ENCODE results near the gene KRTAP20-3. TPM values are rescaled to one million over a fixed set of nuclear protein-coding genes. Genes with fewer than 3 reads are reported as not detected.

KRTAP20-3 gene
- total RNA-seq, 5 donors from 2014 or later (not counting 1 experiment from before 2014, with no cell fraction given), result not detected

GRCh38 chr21:30672985-30673650 is 30.5 kb downstream of the KRTAP20-3 start:
- H3K4me1 ChIP-seq (ENCODE audit: control insufficient read depth in 1 of 2, extremely low read depth in 1 of 2, insufficient read depth in 2 of 2, low read length in 2 of 2), result no peaks in the 10 kb centered on the region
- no peaks in the 10 kb centered on the region for H3K27me3 ChIP-seq (replicated peaks in 1 of 2; ENCODE audit: control insufficient read depth in 2 of 2, extremely low read depth in 1 of 2, insufficient read depth in 2 of 2, low read length in 1 of 2)
- POLR2A ChIA-PET, result no interaction called here
- Mint-ChIP-seq H3K36me3 (no peaks in the 10 kb centered on the region), H3K27me3 (peaks cover 6 to 14% of the 10 kb centered on the region in 2 donors), H3K4me1 (no peaks in the 10 kb centered on the region), H3K27ac (no peak overlapping the region), H3K4me3 (no peak overlapping the region), H3K9me3 (peaks cover 0 to 11% (median 10%) of the 10 kb centered on the region in 3 donors)
- no peak for ATAC-seq (replicated peaks in 1 of 4)
- no CpG with 5 or more reads among the region's 2 CpGs for WGBS (ENCODE audit: insufficient coverage)
- H3K4me3 ChIP-seq (ENCODE audit: control insufficient read depth in 1 of 2, extremely low read depth in 1 of 2, low read length in 1 of 2), result no peak overlapping the region
- CTCF ChIA-PET, result interaction anchor here (0.6 to 0.7 kb wide), 2 partner anchors 72 to 340 kb away, joined by 3 to 5 read pairs; partner anchors contain the start of gene KRTAP22-1 (in 1 of the 2)
- no peaks in the 10 kb centered on the region for H3K9me3 ChIP-seq
- H3K36me3 ChIP-seq (ENCODE audit: control insufficient read depth in 2 of 2, extremely low read depth in 1 of 2, insufficient read depth in 1 of 2, low read length in 1 of 2), result no peaks in the 10 kb centered on the region
- H3K27ac ChIP-seq (ENCODE audit: low read length), result no peak overlapping the region
- DNase-seq, result no peak

- Mint-ChIP-seq H3K9me3 (peaks cover 0 to 11% (median 10%) of the 10 kb centered on the region in 3 donors), H3K36me3 (no peaks in the 10 kb centered on the region), H3K4me1 (no peaks in the 10 kb centered on the region), H3K27me3 (peaks cover 3 to 14% of the 10 kb centered on the region in 2 donors), H3K27ac (no peak overlapping the region), H3K4me3 (no peak overlapping the region)
- H3K36me3 ChIP-seq (ENCODE audit: control insufficient read depth in 2 of 2, extremely low read depth in 1 of 2, insufficient read depth in 1 of 2, low read length in 1 of 2), result no peaks in the 10 kb centered on the region
- H3K27ac ChIP-seq (ENCODE audit: low read length), result no peak overlapping the region
- 100% methylated on average over 1 of the region's 1 CpG for WGBS (ENCODE audit: insufficient coverage)
- no peaks in the 10 kb centered on the region for H3K27me3 ChIP-seq (replicated peaks in 1 of 2; ENCODE audit: control insufficient read depth in 2 of 2, extremely low read depth in 1 of 2, insufficient read depth in 2 of 2, low read length in 1 of 2)
- no peaks in the 10 kb centered on the region for H3K9me3 ChIP-seq
- ChIA-PET CTCF (no interaction called here), POLR2A (no interaction called here)
- ATAC-seq (replicated peaks in 1 of 4), result no peak
- no peak for DNase-seq
- H3K4me1 ChIP-seq (ENCODE audit: control insufficient read depth in 1 of 2, extremely low read depth in 1 of 2, insufficient read depth in 2 of 2, low read length in 2 of 2), result no peaks in the 10 kb centered on the region
- H3K4me3 ChIP-seq (ENCODE audit: control insufficient read depth in 1 of 2, extremely low read depth in 1 of 2, low read length in 1 of 2), result no peak overlapping the region
Measured at GRCh38 chr21:30674312-30674711, 31.6 kb downstream of the KRTAP20-3 start.

- ChIA-PET CTCF (no interaction called here), POLR2A (no interaction called here)
- Mint-ChIP-seq H3K4me3 (no peak overlapping the region), H3K27ac (no peak overlapping the region), H3K36me3 (no peaks in the 10 kb centered on the region), H3K9me3 (peaks cover 0 to 5% (median 4%) of the 10 kb centered on the region in 3 donors), H3K27me3 (peaks cover 1 to 4% of the 10 kb centered on the region in 2 donors), H3K4me1 (no peaks in the 10 kb centered on the region)
- DNase-seq (no peak), ATAC-seq (replicated peaks in 1 of 4) (no peak)
- no peaks in the 10 kb centered on the region for H3K27me3 ChIP-seq (replicated peaks in 1 of 2; ENCODE audit: control insufficient read depth in 2 of 2, extremely low read depth in 1 of 2, insufficient read depth in 2 of 2, low read length in 1 of 2)
- no peak overlapping the region for H3K27ac ChIP-seq (ENCODE audit: low read length)
- no peaks in the 10 kb centered on the region for H3K9me3 ChIP-seq
- no peaks in the 10 kb centered on the region for H3K36me3 ChIP-seq (ENCODE audit: control insufficient read depth in 2 of 2, extremely low read depth in 1 of 2, insufficient read depth in 1 of 2, low read length in 1 of 2)
- H3K4me1 ChIP-seq (ENCODE audit: control insufficient read depth in 1 of 2, extremely low read depth in 1 of 2, insufficient read depth in 2 of 2, low read length in 2 of 2), result no peaks in the 10 kb centered on the region
- no peak overlapping the region for H3K4me3 ChIP-seq (ENCODE audit: control insufficient read depth in 1 of 2, extremely low read depth in 1 of 2, low read length in 1 of 2)
Measured at GRCh38 chr21:30676737-30677136, 34.1 kb downstream of the KRTAP20-3 start.

- Histone ChIP-seq H3K4me1 (ENCODE audit: control insufficient read depth in 1 of 2, extremely low read depth in 1 of 2, insufficient read depth in 2 of 2, low read length in 2 of 2) (no peaks in the 10 kb centered on the region), H3K9me3 (no peaks in the 10 kb centered on the region), H3K36me3 (ENCODE audit: control insufficient read depth in 2 of 2, extremely low read depth in 1 of 2, insufficient read depth in 1 of 2, low read length in 1 of 2) (no peaks in the 10 kb centered on the region), H3K27me3 (replicated peaks in 1 of 2; ENCODE audit: control insufficient read depth in 2 of 2, extremely low read depth in 1 of 2, insufficient read depth in 2 of 2, low read length in 1 of 2) (no peaks in the 10 kb centered on the region), H3K27ac (ENCODE audit: low read length) (no peak overlapping the region), H3K4me3 (ENCODE audit: control insufficient read depth in 1 of 2, extremely low read depth in 1 of 2, low read length in 1 of 2) (no peak overlapping the region)
- no CpG with 5 or more reads among the region's 1 CpG for whole genome bisulfite sequencing (ENCODE audit: insufficient coverage)
- CTCF ChIA-PET, result no interaction called here
- POLR2A ChIA-PET, result no interaction called here
- H3K9me3 Mint-ChIP-seq, result no peaks in the 10 kb centered on the region
- H3K36me3 Mint-ChIP-seq, result no peaks in the 10 kb centered on the region
- DNase-seq (no peak), ATAC-seq (replicated peaks in 1 of 4) (no peak)
- no peak overlapping the region for H3K27ac Mint-ChIP-seq
- H3K27me3 Mint-ChIP-seq, result no peaks in the 10 kb centered on the region
- no peaks in the 10 kb centered on the region for H3K4me1 Mint-ChIP-seq
- no peak overlapping the region for H3K4me3 Mint-ChIP-seq
Measured at GRCh38 chr21:30680586-30680985, 37.9 kb downstream of the KRTAP20-3 start.

GRCh38 chr21:30684506-30684905 is 41.8 kb downstream of the KRTAP20-3 start:
- CTCF ChIA-PET, result no interaction called here
- Histone ChIP-seq H3K27me3 (replicated peaks in 1 of 2; ENCODE audit: control insufficient read depth in 2 of 2, extremely low read depth in 1 of 2, insufficient read depth in 2 of 2, low read length in 1 of 2) (no peaks in the 10 kb centered on the region), H3K9me3 (no peaks in the 10 kb centered on the region), H3K4me3 (ENCODE audit: control insufficient read depth in 1 of 2, extremely low read depth in 1 of 2, low read length in 1 of 2) (no peak overlapping the region), H3K4me1 (ENCODE audit: control insufficient read depth in 1 of 2, extremely low read depth in 1 of 2, insufficient read depth in 2 of 2, low read length in 2 of 2) (no peaks in the 10 kb centered on the region), H3K27ac (ENCODE audit: low read length) (no peak overlapping the region), H3K36me3 (ENCODE audit: control insufficient read depth in 2 of 2, extremely low read depth in 1 of 2, insufficient read depth in 1 of 2, low read length in 1 of 2) (no peaks in the 10 kb centered on the region)
- Mint-ChIP-seq H3K4me3 (no peak overlapping the region), H3K27me3 (no peaks in the 10 kb centered on the region), H3K36me3 (no peaks in the 10 kb centered on the region), H3K9me3 (no peaks in the 10 kb centered on the region), H3K4me1 (no peaks in the 10 kb centered on the region), H3K27ac (no peak overlapping the region)
- POLR2A ChIA-PET, result no interaction called here
- no peak for ATAC-seq (replicated peaks in 1 of 4)
- DNase-seq, result no peak
- WGBS (ENCODE audit: insufficient coverage), result 76% methylated on average over 6 of the region's 6 CpGs

GRCh38 chr21:30689822-30690221 is 47.2 kb downstream of the KRTAP20-3 start:
- Mint-ChIP-seq H3K27me3 (peaks cover 0 to 3% of the 10 kb centered on the region in 2 donors), H3K4me1 (no peaks in the 10 kb centered on the region), H3K27ac (no peak overlapping the region), H3K9me3 (no peaks in the 10 kb centered on the region), H3K4me3 (no peak overlapping the region), H3K36me3 (no peaks in the 10 kb centered on the region)
- Histone ChIP-seq H3K36me3 (ENCODE audit: control insufficient read depth in 2 of 2, extremely low read depth in 1 of 2, insufficient read depth in 1 of 2, low read length in 1 of 2) (no peaks in the 10 kb centered on the region), H3K27ac (ENCODE audit: low read length) (no peak overlapping the region), H3K4me3 (ENCODE audit: control insufficient read depth in 1 of 2, extremely low read depth in 1 of 2, low read length in 1 of 2) (no peak overlapping the region), H3K9me3 (no peaks in the 10 kb centered on the region), H3K27me3 (replicated peaks in 1 of 2; ENCODE audit: control insufficient read depth in 2 of 2, extremely low read depth in 1 of 2, insufficient read depth in 2 of 2, low read length in 1 of 2) (no peaks in the 10 kb centered on the region), H3K4me1 (ENCODE audit: control insufficient read depth in 1 of 2, extremely low read depth in 1 of 2, insufficient read depth in 2 of 2, low read length in 2 of 2) (no peaks in the 10 kb centered on the region)
- 65% methylated on average over 7 of the region's 7 CpGs for WGBS (ENCODE audit: insufficient coverage)
- no peak for DNase-seq
- no peak for ATAC-seq (replicated peaks in 1 of 4)
- ChIA-PET CTCF (no interaction called here), POLR2A (no interaction called here)
